Measurements from ENCODE around the gene UBE2H.

Gene UBE2H

DNA sequence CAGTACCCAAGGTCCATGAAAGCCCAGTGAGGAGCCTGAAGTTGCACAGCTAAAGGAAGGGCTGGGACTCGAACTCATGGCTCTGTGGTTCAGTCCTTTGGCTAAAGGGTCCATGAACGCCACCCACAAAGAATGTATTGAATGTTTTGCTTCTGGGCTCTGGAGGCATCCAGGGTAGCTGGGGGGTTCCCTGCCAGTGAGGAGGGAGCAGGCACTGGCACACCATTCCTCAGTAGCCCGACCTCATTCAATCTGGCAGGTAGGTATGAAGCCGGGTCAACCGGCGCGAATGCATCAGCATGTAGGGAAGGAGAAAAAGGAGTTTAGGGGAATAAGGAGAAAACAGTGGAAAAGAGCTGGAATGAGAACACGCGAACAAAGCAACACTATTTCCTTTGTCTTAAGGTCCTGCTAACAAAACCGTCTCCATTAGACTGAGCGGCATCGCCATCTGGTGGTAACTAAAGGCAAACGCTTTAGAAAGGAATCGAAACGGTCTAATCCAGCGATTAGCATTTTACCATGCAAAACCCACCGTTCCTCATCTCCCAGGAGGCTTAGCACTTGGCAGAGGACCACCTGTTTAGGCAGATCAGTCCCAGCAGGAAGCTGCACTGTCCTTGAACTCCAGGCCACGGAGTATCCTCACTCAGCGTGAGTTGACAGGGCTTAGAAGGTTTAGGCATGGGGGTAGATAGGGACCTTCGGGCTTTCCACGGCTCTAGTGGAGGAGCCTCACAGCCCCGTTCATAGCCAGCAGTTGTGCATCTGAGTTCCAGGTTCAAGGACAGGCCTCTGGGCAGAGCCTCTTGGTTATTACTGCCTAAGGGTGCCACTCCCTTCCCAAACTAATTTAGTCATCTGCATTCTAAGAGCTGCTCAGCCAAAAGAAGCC is 122.8 kb downstream of the UBE2H start:
- no peak overlapping the region for H3K4me3 ChIP-seq (ENCODE audit: low read depth, low read length)
- CTCF ChIA-PET: interaction anchor here (0.6 to 4.6 kb wide), 39 partner anchors 9 to 529 kb away, joined by 3 to 51 read pairs (median 3); no protein-coding TSS in a partner anchor
- H3K36me3 ChIP-seq (ENCODE audit: control insufficient read depth in 2 of 2, insufficient read depth in 1 of 2, low read length in 2 of 2): peaks cover 0 to 2% of the 10 kb centered on the region in 2 experiments; a peak in 1 of 3 replicates
- H3K4me1 ChIP-seq (ENCODE audit: control insufficient read depth, insufficient read depth, low read length): no peaks in the 10 kb centered on the region
- H3K9me3 ChIP-seq (ENCODE audit: control insufficient read depth, insufficient read depth, low read depth, low read length): no peaks in the 10 kb centered on the region
- POLR2A ChIA-PET: interaction anchor here (1.1 kb wide), 1 partner anchor 181 kb away, joined by 3 read pairs; no protein-coding TSS in a partner anchor
- H3K27ac ChIP-seq (ENCODE audit: extremely low read depth, low read depth, low read length): no peak overlapping the region
- peak; percentile 38; the same call in 1 of the 2 replicates for TF ChIP-seq ZNF501 (tag by site-specific recombination; IDR thresholded peaks at IDR 0.05)
- TF ChIP-seq SP7 (tag by site-specific recombination; IDR thresholded peaks at IDR 0.05): peak; percentile 30; the same call in 1 of the 2 replicates
- peak; percentile 46; the same call in 1 of the 2 replicates for TF ChIP-seq SCRT2 (tag by site-specific recombination; IDR thresholded peaks at IDR 0.05)
- TF ChIP-seq ZNF776 (tag by site-specific recombination; IDR thresholded peaks at IDR 0.05; ENCODE audit: borderline replicate concordance): no peak
- TF ChIP-seq ATF2 (tag by site-specific recombination; IDR thresholded peaks at IDR 0.05; ENCODE audit: low read depth): no peak
- TF ChIP-seq ZNF629 (tag by site-specific recombination; IDR thresholded peaks at IDR 0.05): 0 out of 2 replicates have a peak, but pooled peaks have one; percentile 24
- TF ChIP-seq OSR2 (tag by site-specific recombination; IDR thresholded peaks at IDR 0.05): no peak
- TF ChIP-seq, protein P1, sequence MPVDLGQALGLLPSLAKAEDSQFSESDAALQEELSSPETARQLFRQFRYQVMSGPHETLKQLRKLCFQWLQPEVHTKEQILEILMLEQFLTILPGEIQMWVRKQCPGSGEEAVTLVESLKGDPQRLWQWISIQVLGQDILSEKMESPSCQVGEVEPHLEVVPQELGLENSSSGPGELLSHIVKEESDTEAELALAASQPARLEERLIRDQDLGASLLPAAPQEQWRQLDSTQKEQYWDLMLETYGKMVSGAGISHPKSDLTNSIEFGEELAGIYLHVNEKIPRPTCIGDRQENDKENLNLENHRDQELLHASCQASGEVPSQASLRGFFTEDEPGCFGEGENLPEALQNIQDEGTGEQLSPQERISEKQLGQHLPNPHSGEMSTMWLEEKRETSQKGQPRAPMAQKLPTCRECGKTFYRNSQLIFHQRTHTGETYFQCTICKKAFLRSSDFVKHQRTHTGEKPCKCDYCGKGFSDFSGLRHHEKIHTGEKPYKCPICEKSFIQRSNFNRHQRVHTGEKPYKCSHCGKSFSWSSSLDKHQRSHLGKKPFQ (tag by site-specific recombination; IDR thresholded peaks at IDR 0.05): no peak
- no peak for TF ChIP-seq ZBTB26 (tag by site-specific recombination; optimal IDR thresholded peaks at IDR 0.05)
- TF ChIP-seq, protein P2, sequence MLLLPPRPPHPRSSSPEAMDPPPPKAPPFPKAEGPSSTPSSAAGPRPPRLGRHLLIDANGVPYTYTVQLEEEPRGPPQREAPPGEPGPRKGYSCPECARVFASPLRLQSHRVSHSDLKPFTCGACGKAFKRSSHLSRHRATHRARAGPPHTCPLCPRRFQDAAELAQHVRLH (tag by site-specific recombination; IDR thresholded peaks at IDR 0.05): peak; percentile 18; the same call in 1 of the 2 replicates
- TF ChIP-seq ZNF610 (tag by site-specific recombination; IDR thresholded peaks at IDR 0.05; ENCODE audit: borderline replicate concordance): no peak
- TF ChIP-seq SETDB1 (IDR thresholded peaks at IDR 0.05; ENCODE audit: insufficient read length, low read length): no peak
- no peak for TF ChIP-seq ZNF157 (tag by site-specific recombination; IDR thresholded peaks at IDR 0.05)
- TF ChIP-seq ZNF274 (IDR thresholded peaks at IDR 0.05; ENCODE audit: low read length): no peak
- no peak for TF ChIP-seq ZNF274 (tag by site-specific recombination; IDR thresholded peaks at IDR 0.05; ENCODE audit: borderline replicate concordance)
- no peak for TF ChIP-seq ZNF777 (tag by site-specific recombination; IDR thresholded peaks at IDR 0.05; ENCODE audit: borderline replicate concordance)
- TF ChIP-seq ZNF549 (tag by site-specific recombination; IDR thresholded peaks at IDR 0.05): no peak
- no peak for TF ChIP-seq ZNF121 (tag by site-specific recombination; IDR thresholded peaks at IDR 0.05)
- TF ChIP-seq ZNF791 (tag by site-specific recombination; IDR thresholded peaks at IDR 0.05): no peak
- no peak for TF ChIP-seq ZNF394 (tag by site-specific recombination; IDR thresholded peaks at IDR 0.05; ENCODE audit: borderline replicate concordance)
- no peak; the same call in 1 of the 2 replicates for TF ChIP-seq KLF8 (tag by site-specific recombination; IDR thresholded peaks at IDR 0.05)
- TF ChIP-seq, protein P3, sequence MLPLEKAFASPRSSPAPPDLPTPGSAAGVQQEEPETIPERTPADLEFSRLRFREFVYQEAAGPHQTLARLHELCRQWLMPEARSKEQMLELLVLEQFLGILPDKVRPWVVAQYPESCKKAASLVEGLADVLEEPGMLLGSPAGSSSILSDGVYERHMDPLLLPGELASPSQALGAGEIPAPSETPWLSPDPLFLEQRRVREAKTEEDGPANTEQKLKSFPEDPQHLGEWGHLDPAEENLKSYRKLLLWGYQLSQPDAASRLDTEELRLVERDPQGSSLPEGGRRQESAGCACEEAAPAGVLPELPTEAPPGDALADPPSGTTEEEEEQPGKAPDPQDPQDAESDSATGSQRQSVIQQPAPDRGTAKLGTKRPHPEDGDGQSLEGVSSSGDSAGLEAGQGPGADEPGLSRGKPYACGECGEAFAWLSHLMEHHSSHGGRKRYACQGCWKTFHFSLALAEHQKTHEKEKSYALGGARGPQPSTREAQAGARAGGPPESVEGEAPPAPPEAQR (tag by site-specific recombination; IDR thresholded peaks at IDR 0.05): no peak
- TF ChIP-seq SP3 (tag by site-specific recombination; IDR thresholded peaks at IDR 0.05): 0 out of 2 replicates have a peak, but pooled peaks have one; percentile 19
- peak; percentile 99 for TF ChIP-seq ZNF2 (tag by site-specific recombination; IDR thresholded peaks at IDR 0.05)
- TF ChIP-seq, protein P4, sequence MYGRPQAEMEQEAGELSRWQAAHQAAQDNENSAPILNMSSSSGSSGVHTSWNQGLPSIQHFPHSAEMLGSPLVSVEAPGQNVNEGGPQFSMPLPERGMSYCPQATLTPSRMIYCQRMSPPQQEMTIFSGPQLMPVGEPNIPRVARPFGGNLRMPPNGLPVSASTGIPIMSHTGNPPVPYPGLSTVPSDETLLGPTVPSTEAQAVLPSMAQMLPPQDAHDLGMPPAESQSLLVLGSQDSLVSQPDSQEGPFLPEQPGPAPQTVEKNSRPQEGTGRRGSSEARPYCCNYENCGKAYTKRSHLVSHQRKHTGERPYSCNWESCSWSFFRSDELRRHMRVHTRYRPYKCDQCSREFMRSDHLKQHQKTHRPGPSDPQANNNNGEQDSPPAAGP (tag by site-specific recombination; IDR thresholded peaks at IDR 0.05): peak; percentile 49; the same call in 1 of the 2 replicates
- TF ChIP-seq SP2 (tag by site-specific recombination; IDR thresholded peaks at IDR 0.05): no peak
- TF ChIP-seq, protein P5, sequence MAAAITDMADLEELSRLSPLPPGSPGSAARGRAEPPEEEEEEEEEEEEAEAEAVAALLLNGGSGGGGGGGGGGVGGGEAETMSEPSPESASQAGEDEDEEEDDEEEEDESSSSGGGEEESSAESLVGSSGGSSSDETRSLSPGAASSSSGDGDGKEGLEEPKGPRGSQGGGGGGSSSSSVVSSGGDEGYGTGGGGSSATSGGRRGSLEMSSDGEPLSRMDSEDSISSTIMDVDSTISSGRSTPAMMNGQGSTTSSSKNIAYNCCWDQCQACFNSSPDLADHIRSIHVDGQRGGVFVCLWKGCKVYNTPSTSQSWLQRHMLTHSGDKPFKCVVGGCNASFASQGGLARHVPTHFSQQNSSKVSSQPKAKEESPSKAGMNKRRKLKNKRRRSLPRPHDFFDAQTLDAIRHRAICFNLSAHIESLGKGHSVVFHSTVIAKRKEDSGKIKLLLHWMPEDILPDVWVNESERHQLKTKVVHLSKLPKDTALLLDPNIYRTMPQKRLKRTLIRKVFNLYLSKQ (tag by site-specific recombination; IDR thresholded peaks at IDR 0.05; ENCODE audit: borderline replicate concordance): no peak

Data from HEK293 (cell line).